NCI-H1436 (cell line): ENCODE measurements around the gene IGSF3.
"Not testable (repeated sequence)": the region's sequence is repeated elsewhere in the genome, so short reads cannot be mapped to it uniquely, and the experiment has no call there.

Experiments used
- DNase-seq: peaks from one replicate; lab custom pipeline; 2025; lab: John Stamatoyannopoulos, UW

Gene IGSF3

DNA sequence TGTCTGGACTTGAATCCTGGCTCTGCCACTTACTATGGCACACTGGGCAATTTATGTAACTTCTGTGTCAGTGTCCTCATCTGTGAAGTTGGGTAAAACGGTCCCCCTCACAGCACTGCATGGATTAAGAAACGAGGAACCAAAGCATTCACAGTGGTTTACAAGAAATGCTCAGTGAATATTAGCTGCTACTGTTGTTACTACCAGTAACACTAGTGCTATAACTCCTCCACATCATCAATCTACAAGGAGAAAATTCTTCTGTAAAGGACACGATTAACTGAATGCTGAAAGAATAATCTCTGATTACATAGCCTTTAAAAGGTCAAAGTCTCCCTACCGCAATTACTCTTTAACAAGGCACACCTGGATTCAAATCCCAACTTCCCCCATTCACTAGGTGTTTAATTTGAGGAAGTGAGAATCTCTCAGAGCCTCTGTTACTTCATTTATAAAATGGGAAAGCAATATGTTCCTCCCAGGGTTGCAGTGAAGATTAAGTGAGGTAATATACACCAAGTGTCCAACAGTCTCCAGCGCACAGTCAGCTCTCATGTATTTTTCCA is 70.7 kb downstream of the IGSF3 start:
- not testable (repeated sequence) for DNase-seq

DNA sequence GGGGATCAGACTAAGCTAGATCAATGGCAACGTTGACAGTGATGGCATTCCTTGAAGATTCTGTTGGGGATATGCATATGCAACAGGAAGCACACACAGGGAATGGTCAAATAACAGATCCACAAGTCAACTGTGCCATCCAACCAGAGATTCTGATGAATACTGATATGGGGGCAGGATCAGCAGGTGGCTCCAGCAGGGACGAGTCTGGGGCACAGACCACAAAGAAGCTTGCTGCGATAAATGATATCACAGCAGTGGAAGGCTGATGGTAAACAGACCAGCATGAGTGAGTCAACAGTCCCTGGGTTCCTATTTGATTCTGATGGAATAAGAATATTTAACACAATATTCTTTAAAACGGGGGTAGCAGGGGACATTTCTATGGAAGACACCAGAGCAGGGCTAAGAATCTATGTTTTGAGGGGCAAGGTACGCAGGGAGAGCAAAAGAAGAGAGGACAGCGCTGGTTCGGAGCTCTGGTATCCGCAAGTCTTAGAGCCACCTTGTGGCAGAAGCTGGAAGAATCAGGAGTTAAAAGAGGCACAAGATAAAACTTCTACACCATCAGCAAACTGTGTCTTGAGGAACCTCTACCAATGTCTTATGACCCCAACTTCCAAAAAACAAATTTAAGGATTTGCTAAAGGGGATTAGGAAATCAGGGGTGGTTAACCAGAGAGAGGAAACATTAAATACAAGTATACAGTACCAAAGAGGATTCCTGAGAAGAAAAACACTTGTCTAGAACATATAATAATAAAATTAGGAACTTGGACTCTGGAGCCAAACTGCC is 71.4 kb downstream of the IGSF3 start:
- DNase-seq, result not testable (repeated sequence)

DNA sequence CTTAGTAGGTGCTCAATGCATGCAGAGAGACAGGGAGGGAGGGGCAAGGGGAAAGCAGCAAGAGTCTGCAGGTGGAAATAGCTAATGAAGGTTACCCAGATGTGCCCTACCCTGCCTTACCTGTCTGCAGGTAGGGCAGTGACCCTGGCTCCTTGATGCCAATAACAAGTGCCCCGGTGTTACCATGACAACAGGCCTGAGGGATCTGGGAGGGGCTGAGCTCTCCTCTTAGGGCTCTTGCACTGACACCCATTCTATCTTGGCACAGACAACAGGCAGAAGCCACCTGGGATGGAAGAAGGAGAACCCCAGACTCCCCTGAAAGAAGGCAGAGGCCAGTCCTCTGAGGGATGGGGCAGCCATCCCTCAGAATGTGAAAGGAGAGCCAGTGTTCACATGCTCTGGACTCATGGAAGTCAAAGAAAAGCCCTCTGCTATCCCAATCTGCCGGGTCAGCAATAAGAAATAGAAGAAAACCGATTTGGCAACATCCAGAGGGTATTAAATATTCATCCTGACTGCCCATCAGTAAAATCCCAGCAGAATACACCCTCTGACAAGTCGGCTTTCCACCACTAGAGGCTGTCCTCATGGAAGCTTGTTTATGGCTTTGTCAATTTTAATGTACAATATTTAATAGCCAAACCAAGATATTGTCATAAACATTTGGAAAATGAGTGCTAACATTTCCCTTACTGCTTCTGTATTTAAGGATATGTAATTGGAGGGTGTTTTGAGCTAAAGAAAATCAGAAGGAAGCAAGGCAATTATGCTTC is 72.3 kb downstream of the IGSF3 start:
- not testable (repeated sequence) for DNase-seq

DNA sequence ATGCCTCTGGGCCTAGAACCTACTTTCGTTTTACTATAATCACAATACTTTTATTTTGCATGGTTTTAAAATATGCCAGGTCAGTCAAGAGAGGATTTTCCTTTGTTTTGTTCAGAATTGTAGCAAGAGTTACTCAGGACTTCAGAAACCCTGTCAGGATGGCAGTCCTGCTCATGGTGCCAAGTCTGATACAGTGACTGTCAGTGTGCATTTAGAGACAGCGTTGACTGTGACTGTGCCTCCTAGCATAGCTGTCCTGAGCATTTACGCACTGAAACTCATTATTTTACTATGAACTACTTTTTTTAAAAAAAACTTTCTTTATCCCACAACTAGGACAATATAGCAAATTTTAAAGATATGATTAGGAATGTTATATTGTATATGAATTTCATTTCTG is 73.6 kb downstream of the IGSF3 start:
- DNase-seq, result not testable (repeated sequence)

DNA sequence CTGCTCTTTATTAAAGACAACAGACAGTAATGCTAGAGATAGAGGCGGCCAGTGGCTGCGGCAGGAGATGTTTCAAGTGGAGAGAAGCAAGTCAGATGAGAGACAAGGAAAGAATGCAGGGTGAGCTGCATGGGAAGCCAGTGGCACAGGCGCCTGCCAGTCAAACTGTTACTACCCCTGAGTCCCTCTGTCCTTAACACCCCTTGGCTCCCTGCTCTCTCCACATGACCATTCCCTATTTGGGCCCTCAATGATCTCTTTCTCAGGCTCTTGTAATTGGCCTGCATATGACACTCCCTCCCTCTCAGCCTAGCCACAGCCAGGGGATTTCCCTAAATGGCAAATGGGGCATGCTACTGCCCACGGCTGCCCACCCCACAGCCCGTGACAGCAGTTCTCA is 74.1 kb downstream of the IGSF3 start:
- DNase-seq, result not testable (repeated sequence)

DNA sequence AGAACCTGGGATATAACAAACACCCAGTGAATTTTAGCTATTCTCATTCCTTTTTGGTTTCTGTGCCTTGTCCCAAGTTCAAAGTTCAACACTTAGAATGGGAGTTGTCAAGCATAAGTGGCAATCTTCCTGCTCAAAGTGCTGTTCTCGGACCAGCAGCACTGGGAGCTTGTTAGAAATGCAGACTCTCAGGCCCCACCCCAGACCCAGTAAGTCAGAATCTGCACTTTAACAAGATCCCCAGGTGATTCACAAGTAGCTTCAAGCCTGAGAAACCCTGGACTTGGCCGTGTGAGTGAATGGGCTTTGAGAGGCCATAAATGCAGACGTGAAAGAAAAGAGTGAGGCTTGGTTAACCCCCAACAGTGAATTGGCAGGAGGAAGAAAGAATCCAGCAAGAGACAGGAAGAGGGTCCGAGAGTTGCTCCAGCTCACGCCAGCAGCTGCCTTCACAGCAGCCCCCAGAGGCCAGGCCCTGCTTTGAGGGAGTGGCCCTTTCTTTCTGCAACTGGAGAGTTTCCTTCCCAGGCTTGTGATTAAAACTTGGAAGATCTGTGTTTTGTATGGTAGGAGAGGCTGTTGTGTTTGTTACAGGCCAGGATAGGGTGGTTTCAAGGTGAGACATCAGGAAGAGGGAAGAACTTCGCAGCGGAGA is 75.5 kb downstream of the IGSF3 start:
- not testable (repeated sequence) for DNase-seq

DNA sequence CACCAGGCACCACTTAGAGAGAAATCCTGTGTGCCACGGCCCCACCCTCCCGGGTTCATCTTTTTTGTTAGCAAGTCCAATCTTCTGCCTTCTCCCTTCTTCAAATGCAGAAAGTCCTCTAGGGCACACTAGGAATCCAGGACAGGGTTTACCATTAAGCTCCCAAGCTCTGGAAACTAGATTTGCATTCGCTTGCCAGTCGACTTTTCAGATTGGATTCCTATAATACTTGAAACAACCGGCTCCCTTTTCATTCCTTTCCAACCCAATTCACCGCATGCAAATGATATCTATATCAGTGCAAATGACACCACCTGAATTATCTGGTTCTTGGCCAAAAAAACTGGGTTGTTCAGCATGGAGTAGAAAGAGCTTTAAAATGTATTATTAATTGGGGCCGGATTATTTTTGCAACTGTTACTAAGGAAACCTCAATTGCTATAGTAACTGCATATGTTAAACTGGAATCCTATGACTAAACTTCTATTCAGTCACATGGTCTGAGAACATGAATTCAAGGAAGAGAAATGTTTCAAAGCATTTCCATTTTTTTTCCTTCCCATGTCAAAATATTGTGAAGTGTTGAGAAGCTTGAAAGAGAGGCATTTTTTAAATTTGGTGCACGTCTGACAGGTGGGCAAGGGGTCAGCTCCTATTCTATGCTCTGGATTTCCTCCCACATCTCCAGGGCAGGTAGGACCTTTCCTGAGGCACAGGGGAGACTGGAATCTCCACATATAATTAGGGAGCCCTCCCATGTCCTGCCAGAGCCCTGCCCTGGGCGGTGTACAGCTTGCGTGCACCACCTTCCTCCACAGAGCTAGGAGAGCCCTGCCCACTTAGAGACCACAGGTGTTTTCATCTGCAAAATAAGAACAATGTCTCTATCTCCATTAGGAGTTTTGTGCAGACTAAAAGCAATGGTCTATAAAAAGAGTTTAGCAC is 76.3 kb downstream of the IGSF3 start:
- not testable (repeated sequence) for DNase-seq

DNA sequence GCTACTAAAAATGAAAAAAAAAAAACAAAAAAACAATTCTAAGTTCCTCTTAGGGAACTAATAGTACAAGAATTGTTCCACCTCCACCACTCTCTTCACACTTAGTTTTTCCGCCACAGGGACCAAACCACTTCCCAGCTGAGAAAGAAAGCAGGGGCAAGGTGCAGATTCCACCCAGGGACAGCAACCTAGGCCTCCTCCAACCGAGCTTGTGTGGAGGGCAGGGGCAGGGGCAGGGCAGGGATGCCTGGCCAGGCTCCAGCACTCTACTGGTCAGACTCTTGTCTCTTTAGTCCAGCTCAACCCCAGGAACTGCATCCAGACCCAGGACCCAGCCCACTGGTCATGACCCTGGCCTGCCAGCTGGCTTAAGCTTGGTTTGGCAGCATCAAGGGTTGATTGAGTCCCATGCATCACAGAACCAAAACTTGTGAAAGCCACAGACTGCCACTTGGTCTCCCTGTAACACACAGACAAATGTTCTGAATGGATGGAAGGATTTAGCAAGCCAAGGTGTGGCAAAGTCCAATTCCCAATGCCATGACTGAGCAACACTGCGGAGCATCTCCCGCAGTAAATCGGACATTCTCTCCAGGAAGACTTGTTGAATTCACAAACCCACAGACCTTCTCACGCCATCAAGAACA is 77.1 kb downstream of the IGSF3 start:
- DNase-seq, result not testable (repeated sequence)

DNA sequence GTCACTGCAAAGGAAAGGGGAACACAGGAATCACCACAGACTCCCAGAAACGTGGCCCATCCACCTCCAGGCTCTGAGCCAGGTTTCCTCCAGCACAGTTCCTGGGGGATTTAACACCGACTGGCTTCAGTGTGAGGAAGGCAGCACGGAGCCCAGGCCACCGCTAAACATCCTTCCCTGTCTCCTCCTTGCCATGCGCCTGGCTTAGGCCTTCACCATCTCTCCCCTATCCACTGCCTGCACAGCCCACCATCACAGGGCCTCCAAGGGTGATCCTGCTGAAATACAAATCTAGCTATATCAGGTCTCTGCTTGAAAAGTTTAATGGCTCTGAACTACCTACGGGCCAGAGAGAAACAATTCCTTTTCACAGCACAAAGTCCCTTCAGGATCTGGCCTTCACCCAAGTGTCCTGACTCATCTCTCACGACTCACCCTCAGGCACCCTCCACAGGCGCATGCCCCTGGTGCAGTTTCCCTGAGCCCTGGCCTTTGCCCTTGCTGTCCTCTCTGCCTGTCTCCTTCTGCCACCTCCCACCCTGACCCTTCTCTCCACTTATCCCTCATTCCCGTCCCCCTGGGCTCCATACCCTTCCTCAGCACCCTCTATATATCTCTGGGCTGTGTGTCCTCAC is 78.3 kb downstream of the IGSF3 start:
- not testable (repeated sequence) for DNase-seq

DNA sequence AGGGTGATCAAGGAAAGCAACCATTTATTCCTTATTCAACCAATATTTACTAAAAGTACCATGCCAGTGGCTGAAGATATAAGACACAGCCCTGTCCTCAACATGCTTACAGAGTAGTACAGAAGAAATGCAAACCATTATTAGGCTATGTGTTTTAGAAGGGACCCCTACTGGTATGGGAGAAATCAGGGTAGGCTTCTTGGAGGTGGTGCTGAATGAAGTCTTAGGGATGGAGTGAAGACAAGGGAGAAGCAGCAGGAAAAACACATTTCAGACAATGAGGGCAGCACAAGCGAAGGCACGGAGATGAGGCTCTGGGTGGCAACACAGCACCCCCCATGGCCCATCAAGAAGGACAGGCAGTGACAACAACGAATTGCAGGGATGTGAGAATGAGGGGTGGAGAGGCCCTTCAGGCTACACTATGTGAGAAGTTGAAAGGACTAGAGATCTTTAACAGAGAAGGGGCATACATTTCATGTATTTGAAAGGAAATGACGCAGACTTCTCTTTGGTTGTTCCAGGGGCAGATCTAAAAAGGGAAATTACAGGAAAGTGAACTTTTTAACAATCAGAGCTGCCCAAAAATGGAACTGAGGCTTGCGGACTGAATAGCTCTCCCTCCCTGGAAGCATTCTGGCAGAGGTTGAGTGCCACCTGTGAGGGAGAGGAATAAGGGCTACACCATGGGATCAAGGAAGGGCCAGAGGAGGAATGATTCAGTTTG is 79.9 kb downstream of the IGSF3 start:
- DNase-seq, result no peak

DNA sequence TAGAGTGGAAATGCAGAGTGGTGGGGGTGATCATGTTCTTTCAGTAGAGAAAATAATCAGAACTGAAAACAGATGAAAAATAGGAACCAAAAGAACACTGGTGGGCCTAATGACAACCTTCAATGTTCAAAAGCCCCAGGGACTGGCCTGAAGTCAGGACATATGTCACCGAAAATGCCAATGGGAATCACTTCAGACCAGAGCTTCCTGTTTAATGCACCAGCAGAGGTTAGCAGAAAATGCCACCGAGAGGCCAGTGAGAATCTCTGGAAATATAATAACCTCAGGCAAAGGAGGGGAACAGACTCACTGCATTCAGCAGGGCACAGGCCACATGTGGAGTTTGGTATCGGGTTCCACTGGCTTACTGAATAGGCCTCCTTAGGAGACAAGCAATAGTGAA is 80.8 kb downstream of the IGSF3 start:
- no peak for DNase-seq

DNA sequence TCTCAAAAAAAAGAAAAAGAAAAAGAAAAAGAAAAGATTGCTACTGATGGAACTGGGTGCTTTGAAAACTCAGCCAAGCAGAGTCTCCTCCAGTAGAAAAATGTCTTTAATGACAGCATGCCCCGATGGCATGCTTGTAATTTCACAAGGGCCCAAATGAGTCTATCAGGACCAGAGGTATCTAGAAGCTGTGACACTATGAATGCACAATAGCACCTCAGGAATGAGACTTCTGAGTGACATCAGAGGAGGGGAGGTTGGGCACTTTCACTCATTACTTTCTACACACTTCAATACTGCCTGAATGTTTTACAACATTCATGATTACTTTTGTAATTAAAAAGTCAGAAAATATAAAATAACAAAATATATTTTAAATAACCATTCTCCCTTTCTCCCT is 81.6 kb downstream of the IGSF3 start:
- no peak for DNase-seq

DNA sequence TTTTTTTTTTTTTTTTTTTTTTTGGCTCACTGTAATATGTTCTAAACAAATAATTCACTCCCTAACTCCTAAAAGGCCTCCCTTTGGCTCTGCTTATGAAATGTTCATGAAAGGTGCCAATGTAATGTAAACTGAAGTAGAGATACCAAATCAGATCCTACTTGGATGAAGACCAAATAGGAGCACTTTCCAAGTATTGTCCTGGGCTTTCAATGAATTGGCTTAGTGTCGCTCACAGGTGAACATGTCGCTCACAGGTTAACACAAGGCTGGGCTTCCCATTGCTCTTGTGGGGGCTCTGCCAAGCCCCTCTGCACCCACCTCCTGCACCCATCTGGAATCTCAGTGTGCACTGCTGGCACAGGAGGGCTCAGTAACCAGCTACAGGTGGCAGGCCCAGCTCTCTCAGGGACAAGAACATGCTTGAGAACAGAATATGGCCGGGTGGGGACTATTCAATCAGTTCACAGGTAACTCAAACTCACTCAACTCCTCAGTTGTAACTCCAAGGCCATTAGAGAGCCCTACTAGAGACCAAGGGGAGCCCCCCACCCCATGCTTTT is 86.1 kb downstream of the IGSF3 start:
- no peak for DNase-seq

DNA sequence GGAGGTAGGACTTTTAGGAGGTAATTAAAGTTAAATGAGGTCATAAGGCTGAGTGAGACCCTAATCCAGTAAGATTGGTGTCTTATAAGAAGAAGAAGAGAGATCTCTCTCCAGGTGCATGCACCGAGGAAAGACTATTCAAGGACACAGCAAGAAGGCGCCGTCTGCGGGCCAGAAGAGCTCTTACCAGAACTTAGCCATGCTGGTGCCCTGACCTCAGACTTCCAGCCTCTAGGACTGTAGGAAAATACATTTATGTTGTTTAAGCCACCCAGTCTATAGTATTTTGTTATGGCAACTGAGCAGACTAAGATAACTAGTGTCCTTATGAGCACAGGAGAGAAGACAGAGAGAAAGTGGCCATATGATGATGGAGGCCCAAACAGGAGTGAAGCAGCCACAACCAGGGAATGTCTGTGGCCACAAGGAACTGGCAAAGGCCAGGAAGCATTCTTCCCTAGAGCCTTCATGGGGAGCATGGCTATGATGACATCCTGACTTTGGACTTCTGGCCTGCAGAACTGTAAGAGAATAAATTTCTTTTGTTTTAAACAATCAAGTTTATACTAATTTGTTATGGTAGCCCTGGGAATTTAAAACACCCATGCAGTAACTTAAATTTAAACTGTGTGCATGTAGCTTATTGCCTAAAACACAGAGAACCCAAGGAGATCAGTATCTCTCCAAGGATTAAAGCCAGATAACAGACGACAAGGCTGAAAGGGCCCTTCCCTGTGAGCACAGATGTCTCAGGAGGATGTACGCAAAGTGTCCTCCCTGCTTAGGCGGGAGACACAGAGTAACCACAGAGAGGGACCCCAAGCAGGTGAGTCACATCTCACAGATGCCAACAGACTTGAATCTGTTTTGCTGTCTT is 86.8 kb downstream of the IGSF3 start:
- no peak for DNase-seq

DNA sequence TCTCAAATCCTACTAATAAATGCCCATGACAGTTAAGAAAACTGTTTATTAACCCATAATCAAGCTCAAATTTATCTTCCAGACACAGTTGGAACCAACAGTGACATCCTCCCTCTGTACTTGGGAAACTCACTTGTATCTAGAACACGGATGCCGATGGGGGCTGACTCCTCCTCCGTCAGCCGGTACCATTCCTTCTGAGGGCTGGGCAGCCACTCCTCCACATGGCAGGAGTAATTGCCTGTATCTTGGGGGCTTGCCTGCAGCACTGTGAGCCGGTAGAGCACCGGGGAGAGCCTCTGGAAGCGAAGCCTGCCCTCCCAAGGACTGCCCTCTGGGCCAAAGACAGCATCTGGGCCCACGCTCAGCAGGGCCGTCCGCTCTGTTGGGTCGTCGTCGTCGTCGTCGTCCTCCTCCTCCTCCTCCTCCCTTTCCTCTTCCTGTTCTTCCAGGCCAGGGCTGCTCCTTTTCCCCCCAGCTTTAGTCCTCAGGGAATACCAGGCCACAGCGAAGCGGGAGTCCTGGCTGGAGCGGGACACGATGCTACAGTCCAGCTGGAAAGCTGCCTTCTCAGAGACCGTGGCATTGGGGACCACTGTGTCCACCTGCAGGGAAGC is 88.2 kb downstream of the IGSF3 start:
- no peak for DNase-seq

DNA sequence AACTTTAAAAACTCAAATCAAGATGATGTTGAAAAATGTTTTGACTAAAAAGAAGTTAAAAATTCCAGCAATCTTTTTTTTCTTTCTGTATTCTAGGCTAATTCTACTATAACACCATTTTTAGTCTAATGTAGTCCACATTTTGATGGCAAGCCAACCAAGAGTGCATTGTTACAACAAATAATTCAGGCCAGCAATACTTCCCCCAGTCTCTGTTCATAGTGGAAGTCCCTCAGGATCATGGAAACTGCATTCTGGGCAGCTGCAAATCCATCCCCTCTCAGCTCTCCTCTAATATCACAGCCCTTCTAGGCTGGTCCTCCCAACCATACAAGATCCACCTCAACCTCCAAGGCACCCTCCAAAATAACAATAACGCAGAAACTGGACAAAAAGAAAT is 89.0 kb downstream of the IGSF3 start:
- DNase-seq, result no peak

DNA sequence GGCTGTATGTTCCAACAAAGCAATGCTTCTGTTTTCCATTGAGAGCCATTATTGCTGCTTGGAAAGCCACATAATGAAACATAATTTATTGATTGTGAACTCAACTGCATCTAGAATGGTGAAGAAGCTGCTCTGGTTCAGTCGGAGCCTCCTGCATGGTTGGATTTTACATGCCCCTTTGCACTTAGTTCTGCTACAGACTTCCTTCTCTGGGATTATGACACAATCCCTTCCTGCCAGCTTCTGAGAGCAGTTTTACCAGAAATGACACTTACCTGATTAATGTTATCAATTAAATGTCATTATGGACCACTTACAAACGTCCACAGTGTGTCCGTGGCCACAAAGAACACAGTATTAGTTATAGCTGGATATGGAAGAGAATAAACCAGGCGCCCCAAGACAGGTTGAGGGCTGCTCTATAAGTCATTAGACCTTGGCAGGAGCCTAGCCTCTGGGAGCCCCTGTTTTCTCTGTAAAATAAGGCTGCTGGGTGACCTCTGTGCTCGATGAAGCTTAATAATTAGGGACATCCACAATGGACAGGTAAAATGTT is 89.7 kb downstream of the IGSF3 start:
- DNase-seq, result no peak
